Activated CD8-positive, alpha-beta memory T cell treated with anti-CD3 and anti-CD28 coated beads, Interleukin-2, amount 50 U/mL, for 4 hours (primary cell): Measurements from ENCODE around the gene SMARCA1.

Experiments used
- DNase-seq: peaks from one replicate; pipeline ENCODE4 v3.0.0-alpha.2; 2020

The SMARCA1 gene

DNA sequence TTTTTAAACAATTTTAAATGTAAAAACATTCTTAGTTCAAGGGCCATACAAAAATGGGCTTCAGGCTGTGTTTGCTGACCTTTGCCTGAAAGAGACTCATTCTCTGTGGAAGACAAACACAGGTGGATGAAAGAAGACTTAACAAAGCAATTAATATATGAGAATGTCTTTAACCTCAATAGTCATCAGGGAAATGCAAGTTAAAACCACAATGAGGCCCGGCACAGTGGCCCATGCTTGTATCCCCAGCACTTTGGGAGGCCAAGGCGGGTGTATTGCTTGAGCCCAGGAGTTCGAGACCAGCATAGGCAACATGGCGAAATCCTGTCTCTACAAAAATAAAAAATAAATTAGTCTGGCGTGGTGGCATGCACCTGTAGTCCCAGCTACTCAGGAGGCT is 7.1 kb upstream of the SMARCA1 start:
- no peak for DNase-seq

DNA sequence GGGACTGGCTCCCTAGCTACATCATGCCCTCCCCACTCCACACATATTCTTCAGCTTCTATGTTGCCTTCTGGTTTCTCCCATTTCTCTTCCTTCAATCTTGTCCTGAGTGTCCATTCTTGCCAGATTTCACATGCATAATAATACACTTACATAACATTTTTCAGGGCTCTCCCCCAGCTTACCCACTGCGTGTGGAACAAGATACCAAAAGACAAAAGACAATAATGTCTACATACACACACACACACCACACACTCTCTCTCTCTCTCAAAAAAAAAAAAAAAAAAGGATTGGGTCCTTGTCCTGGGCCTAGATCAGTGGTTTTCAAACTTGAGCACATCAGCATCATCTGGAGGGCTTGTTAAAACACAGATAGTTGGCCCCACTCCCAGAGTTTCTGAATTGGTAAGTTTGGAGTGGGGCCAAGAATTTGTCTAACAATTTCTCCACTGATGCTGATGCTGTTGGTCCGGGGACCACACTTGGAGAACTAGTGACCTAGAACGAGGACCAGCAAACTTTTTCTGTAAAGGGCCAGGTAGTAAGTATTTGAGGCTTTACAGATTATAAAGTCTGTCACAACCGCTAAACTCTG is 6.5 kb upstream of the SMARCA1 start:
- no peak for DNase-seq

DNA sequence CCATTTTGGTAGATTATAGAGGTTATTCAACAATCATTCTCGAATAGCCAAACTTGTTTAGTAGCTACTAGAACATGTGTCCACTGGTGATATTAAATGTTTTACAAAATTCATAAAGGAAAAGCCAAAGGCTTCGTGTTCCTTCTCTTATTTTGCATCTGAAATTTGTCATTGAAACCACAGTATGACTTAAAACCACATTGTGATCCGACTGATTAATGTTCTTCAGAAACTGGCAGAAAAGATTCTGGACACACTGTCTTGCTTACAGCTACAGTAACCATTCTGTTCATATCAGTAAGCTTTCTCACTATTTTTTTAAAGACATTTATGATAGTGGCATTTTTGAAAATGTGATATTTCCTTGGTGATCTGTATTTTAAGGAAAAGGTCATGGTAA is 2.6 kb upstream of the SMARCA1 start:
- no peak for DNase-seq

DNA sequence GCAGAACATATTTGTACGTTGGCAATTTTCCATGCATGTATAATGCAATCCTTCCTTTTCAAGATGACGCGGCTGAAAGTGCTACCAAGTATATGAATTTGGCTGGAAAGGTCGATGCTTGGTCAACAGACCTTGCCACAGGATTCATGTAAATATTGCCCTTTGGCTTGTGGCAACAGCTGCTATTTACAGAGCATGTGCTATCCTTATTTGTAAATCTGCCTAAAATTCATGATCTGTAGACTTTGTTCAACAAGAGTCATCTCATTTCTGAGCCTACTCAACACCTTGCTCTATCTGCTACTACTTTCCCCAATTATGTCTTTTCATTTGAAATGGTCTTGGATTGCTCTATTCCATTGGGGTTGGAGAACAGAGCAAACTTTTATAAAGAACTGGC is 1.9 kb upstream of the SMARCA1 start:
- DNase-seq = no peak

DNA sequence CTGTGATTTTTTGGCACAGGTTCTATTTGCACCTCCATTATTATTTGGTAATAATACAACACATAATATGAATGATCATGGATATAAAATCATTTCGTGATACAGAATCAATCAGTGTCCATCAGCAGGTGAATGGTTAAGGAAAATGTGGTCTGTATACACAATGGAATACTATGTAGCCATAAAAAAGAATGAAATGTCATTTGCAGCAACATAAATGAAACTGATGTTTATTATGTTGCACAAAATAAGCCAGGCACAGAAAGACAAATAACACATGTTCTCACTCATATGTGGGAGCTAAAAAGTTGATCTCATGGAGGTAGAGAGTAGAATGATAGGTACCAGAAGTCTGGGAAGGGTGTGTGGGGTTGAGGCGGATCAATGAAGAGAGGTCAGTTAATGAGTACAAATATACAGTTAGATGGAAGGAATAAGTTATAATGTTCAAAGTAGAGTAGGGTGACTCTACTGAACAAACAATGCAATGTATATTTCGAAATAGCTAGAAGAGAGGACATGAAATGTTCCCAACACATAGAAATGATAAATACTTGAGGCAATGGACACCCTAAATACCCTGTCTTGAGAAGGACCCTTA is 1.1 kb upstream of the SMARCA1 start:
- no peak for DNase-seq

DNA sequence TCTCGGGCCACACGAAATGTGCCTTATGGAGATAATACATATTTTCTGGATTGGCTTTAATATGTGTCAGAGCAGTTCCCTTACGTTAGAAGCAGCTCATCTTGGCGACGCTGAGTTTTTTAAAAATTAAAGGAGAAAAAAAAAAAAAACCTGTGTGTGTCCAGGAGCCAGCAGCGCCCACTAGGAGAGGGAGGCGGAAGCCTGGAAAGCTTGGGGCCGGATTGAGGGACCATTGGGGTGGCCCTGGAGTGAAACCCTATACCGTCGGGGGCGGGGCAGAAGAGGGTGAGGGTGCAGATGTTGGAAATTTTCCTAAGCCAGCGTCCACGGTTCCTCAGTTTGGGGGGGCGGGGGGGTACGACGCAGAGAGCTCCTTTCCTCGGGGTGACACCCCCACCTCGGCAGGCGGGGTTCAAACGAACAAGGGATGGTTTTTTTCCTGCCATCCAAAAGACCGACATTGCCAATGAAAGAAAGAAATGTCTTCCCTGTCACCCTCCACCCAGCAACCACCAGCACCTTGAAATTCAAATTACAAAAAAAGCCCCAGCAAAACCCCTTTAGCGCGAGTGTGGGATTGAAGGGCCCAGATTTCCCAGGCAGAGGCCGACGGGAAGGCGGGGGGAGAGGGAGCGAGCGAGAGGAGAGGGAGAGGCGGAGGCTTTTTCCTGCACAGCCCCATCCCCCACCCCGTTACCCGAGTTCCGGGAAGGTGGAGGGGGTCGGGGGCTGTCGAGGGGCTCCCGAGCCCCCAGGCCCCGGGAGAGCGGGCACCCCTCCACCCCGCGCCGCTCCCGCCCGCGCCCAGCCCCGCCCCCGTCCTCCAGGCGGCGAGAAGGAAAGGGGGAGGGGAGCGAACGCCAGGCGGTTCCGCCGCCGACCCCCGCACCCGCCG is 859 bp downstream of the SMARCA1 start:
- DNase-seq = peak; percentile 17

DNA sequence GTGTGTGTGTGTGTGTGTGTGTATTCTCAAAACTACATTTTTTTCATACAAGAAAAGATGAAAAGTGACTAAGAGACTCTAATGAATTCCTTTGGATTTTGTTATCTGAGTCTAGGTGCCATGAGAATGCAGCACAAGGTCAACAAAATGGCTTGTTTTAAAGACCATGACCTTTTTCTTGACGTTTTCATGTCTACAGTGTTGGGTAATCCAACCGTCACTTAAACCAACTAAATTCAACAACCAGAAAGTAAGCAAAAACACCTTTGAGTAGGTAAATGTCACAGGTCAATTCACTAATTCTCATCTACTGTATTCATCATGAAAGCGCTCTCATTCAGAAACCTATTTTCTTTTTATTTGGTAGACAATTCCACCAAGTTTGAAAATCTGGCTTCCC is 3.1 kb downstream of the SMARCA1 start:
- no peak for DNase-seq

DNA sequence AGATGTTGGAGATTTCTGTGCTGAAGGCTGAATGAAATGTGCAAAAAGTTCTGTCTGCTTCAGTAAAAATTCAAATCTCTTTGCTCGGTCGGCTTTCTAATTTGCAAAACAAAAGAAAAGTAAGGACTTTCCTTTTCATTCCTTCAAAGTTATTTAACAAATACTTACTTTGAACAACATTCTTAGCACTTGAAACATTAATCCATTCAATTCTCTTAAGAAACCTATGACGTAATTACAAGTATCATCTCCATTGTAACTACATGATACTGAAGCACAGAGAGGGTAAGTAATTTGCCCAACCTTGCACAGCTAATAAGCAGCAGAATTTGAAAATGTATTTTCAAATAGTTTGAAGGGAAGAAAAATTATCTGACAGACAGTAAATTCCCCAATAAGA is 6.9 kb downstream of the SMARCA1 start:
- no peak for DNase-seq

DNA sequence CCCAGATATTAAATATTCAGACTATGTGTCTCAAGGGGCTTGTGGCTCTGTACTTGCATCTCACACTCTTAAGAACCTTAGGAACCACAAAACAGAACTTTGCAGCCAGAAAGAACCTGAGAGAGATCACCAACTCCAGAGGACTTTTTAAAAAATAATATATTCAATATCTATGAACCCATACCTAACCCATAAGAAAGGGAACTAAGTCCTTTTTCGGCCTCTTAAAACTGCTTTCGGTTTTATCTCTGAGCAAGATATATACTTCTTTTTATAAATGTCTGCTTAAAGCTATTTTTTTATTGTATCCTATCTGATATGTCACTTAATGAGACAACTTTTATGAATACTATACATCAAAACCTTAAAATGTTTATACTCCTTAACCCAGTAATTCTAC is 10.9 kb downstream of the SMARCA1 start:
- no peak for DNase-seq

DNA sequence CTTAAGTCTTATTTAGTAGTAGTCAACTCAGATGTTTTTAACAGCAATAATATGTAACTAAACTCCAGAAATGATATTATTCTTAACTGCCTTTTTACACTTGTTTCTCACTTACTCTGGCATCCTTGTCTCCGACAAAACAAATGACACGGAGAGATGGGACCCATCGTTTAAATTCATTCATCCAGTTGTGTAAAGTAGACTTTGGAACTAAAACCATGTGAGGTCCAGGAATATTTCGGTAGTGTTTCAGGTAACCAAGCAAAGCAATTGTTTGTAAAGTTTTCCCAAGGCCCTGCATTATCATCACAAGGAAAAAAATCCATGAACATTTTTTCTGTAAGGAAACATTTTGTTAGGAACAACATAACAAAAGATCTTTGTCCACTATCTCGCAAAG is 11.6 kb downstream of the SMARCA1 start:
- DNase-seq = no peak

DNA sequence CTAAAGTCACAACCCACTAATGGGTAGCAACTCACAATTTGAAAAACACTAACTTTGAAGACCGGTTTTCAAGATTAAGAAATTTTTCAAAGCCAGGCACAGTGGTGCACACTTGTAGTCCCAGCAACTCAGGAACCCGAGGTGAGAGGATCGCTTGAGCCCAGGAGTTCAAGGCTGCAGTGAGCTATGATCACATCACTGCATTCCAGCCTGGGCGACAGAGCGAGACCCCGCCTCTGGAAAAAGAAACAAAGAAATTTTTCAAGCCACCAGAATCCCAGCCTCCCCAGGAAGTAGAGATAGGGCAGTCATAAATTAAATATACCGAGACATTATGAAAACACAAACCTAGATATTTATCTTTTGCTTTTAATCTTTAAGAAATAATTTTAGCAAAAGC is 13.0 kb downstream of the SMARCA1 start:
- no peak for DNase-seq

DNA sequence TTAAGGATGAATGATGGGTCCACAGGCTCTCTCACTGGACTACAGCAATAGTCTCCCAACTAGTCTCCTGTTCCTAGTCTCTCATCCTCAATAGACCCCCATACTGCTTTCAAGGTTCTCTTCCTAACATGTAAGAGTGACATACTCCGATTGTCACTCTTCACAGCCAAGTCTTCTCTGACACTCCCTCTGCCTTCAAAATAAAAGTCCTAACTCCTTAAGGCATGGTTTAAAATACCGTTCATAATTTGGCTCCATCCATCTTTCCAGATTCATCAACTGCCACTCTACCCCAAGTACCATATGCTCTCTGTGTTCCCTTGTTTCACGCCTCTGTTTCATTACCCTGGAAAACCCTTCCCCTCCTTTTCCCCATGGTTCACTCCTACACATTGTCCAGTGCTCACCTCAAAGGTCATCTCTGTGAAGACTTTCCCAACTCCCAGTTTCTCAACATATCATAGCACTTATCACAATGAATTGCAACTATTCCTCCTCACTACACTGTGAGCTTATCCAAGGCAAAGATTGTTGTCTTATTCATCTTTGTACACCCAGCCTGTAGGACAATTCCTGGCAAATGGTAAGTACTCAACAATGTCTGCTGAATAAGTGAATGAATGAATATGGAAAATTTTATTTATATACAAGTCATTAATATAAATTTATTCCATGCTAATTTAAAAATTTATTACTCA is 26.0 kb downstream of the SMARCA1 start:
- DNase-seq = no peak

DNA sequence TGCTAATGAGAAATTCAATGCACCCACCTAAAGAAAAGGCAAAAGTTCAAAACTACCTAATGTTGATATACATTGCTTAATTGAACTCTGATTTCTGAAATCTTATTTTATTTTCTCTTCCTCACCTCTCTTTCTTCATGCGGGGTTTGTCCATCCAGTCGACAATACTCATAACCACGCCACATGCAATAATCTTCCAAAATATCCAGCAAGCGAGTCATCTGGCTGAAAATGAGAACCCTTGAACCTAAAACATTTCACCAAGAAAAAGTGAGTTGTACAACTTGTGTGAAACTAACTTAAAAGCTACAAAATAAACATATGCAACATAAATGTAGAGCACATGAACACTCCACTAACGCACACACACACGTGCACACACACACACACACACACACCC is 26.7 kb downstream of the SMARCA1 start:
- DNase-seq = no peak

DNA sequence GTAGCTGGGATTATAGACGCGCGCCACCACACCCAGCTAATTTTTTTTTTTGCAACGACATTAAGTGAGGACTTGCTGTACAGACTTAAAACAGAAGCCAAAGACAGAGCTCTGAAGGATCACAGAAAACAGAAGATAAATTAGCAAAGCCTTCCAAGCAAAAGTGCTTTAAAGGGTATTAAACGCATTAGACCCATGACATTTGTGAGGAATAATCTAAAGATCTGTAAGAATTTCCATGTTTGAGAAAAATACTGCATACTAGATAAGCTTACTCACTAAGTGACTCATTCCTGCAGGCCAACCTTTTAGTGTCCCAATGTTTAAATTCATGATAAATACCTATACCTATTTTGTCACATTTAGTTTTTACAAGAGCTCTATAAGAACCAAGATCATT is 27.4 kb downstream of the SMARCA1 start:
- DNase-seq = no peak

DNA sequence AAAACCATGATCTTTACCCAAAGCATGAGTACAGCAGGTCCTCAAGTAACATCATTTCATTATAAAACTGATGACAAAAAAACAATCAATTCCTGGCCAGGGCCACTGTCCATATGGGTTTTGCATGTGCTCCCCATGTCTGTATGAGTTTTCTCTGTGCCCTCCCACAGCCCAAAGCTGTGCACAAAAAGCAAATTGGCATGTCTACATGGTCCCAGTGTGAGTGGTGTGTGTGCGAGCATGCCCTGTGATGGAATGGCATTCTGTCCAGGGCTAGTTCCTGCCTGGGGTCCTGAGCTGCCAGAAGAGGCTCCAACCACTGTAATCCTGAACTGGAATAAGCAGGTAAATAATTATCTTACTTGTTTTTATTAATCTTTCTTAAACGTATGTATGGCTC is 28.4 kb downstream of the SMARCA1 start:
- DNase-seq = no peak

DNA sequence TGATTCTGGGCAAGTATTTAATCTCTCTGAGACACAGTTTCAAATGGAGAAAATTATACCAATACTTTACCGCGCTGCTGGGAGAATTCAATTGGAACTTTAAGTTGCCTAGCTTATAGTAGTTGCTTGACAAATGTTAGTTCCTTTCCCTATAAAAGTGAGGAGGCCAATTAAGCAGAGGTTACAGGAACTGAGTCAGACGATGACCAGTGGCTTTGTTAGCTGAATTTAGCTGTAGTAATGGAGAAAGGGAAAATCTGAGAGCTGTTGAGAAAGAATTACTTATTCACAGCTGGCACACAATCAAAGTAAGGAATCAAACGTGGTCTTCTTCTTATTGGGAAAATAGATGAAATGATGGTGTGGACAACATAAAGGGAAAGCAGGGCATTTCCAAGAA is 29.6 kb downstream of the SMARCA1 start:
- DNase-seq = no peak

DNA sequence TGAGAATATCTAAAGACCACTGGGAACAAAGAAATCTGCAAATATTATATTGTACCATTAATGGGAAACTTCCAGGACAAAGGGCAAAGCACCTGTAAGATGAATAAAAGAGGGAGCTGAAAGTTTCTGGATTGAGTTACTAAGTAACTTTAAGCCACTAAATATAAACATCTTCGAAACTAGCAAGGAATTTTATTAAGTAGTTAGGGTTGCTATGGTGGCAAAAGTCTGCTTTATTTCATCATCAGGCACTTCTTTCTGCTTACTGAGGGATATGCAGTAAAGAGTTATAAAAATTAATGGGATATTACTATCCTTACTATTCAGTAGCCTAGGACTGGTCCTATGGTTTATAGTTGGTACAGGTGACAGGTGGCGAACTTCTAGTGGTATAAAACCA is 33.0 kb downstream of the SMARCA1 start:
- no peak for DNase-seq

DNA sequence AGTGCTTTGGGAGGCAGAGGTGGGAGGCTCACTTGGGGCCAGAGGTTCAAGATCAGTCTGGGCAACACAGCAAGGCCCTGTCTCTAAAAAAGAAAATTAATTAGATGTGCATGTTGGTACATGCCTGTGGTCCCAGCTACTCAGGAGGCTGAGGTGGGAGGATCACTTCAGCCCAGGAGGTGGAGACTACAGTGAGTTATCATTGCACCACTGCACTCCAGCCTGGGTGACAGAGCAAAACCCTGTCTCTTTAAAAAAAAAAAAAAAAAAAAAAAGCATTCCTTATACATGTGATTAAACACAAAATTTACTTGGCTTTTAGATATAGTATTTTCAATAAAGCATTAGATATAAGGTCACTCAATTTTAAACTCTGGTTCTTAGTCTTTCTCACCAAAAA is 34.9 kb downstream of the SMARCA1 start:
- no peak for DNase-seq

DNA sequence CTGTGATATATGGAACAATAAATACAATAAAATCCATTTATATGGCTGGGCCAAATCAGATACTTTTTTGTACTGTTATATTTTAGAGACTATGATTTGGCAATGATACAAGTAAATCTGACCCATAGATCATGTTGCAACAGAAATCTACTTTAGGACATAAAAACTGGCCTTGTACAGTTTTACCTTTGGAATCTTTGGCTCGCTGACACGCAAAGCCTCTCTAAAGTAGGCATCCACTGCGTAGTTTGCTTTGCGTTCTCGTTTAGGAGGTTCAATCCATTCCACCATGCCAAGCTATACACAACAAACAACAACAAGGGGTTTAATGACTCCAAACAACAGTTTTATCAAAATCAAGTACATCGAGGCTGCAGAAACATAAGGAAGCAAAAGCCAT is 42.4 kb downstream of the SMARCA1 start:
- no peak for DNase-seq

DNA sequence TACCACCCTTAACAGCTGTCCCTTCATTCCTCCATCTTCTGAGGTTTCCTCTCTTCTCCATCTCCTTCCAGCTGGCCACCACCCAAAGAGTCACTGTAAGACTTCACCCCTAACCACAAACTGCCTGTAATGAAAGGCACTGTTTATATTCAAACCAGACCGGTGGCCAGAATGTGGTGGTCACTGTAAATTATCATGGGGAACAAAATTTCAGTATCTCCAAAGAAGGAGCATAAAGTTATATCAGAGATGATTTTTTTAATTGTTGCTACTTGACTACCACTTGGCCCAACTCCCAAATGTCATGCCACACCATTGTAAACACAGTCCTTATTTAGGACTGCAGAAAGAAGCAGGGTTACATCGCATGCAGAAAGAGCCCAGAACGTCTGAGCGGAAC is 44.8 kb downstream of the SMARCA1 start:
- no peak for DNase-seq

DNA sequence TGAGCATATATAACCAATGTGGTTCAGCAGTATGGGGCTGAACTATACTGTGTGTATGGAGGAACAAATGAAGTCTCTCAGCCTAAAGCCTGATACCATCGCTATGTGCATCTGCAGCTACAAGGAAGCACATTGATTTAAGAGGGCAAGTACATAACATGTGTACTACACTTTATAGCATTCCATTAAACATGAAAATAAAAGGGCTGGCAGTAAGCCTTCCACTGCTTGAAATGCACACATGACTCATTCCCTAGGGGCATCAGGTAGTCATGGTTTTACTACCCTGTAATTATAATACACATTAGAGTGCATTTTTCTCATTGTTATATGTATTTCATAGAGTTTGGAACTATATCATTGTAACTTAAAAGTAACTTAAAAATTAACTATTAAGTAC is 51.2 kb downstream of the SMARCA1 start:
- DNase-seq = no peak

DNA sequence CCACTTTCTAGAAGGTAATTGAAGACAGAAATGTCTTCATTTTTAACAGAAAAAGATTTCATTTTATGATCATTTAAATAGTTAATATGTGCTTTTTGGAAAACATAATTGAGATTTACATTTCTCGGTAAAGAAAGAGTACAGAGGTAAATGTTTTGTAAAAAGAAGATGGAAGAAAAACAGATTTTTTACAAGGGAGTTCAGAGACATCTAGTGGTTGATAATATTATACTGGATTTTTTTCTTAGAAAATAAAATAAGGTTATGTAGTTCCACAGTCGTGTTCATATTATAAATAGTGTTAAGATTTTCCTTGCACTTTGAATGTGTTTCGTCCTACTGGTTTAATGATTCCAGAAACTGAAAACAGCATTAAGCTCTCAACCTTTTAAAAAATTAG is 60.6 kb downstream of the SMARCA1 start:
- DNase-seq = no peak

DNA sequence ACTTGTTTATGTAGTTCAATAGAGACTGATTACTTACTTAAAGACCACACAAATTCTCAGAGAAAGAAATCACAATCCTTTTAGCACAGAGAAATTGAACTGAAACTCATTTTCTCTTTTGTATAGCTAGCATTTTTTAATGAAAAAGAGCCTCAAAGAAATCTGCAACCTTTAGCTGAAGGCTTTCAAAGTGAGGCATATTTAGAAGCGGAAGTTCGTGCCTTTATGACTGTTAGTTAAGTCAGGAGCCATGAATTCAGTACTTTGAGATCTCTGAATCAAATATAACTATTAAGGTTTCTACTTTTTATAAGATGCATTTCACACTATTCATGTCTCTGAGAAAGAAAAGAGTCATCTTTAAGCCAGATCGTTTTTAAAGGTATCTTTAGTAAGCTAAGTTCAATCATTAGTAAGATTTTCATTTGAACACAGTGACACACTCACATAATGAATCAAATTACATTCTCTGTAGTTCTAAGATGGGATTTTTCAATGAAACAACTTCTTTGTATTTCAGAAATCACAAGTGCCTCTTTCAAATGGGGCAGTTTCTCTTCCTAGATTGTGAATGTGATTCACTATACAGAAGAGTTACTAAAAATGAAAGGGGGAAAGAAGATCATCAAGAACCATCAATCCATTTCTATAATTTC is 61.4 kb downstream of the SMARCA1 start:
- no peak for DNase-seq
